HG02884 (cell line): ENCODE results near the gene GPR157.
"Not testable (repeated sequence)": the region's sequence is repeated elsewhere in the genome, so short reads cannot be mapped to it uniquely, and the experiment has no call there.

ENCODE experiments used
- ATAC-seq: cut with Tn5 transposase; IDR thresholded peaks from one replicate; pipeline ENCODE4 v1.9.1; 2021; ENCODE audit warnings: mild to moderate bottlenecking, moderate library complexity; ENCODE audit not compliant: unreplicated experiment

GPR157 gene

DNA sequence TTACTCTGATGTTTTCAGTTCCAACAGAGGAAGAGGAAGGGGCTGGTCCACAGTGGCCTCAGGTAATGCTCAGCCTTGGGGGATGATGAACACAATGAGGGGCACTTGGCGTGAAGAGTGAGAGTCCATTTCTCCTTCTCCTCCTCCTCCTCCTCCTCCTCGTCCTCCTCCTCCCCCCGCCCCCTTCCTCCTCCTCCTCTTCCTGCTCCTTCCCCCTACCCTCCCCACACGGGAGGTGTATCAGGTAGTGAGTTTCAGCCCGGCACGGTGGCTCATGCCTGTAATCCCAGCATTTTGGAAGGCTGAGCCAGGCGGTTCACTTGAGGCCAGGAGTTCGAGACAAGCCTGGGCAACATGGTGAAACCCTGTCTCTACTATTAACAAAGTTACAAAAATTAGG, 17.3 kb upstream of the GPR157 start:
- ATAC-seq, result no peak

- ATAC-seq, result no peak
These were observed 16.8 kb upstream of the GPR157 start for GRCh38 chr1:9145714-9146113.

DNA sequence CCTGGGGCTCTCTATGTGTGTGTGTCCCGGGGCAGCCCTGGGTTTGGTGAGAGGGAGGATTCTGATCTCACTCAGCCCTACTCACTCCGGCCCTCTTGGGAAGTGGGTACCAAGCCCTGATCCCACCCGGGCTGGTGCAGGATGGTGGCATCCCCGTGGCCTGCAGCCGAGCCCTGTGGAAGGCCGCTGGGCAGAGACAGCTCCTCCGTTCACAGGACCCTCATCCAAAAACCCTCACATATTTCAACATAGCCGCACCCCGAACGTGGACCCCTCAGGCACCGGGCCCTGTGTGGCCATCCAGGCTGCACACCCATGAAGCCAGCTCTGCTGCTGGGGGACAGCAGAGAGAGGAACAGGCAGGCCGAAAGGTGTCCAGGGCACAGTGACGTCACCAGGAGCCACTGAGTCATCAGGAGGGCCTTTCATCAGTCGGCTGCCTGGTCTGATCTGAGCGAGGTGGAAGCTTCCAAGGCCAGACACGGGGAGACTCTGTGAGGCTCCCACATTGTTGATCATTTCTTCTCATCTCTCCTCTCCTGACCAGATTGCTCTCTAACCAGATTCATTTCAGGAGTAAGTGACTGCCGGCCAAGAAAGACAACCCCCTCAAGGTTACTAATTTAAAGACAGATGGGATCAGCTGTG, 16.2 kb upstream of the GPR157 start:
- no peak for ATAC-seq

- ATAC-seq, result not testable (repeated sequence)
These were observed 15.6 kb upstream of the GPR157 start for GRCh38 chr1:9144494-9144893.

GRCh38 chr1:9143250-9143649, 14.3 kb upstream of the GPR157 start:
- ATAC-seq, result no peak

DNA sequence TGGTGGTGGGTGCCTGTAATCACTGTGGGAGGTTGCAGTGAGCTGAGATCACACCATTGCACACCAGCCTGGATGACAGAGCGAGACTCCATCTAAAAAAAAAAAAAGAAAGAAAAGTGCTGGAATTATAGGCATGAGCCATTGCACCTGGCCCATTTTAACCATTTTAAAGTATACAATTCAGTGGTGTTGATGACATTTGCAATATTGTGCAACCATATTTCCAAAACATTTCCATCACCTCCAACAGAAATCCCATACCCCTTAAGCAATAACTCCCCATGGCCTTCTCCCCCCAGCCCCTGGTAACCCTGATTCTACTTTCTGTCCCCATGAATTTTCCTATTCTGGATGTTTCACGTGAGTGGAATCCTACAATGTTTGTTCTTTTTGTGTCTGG, 11.0 kb upstream of the GPR157 start:
- ATAC-seq, result no peak

- no peak for ATAC-seq
These were observed 8.0 kb upstream of the GPR157 start for GRCh38 chr1:9136932-9137331.

DNA sequence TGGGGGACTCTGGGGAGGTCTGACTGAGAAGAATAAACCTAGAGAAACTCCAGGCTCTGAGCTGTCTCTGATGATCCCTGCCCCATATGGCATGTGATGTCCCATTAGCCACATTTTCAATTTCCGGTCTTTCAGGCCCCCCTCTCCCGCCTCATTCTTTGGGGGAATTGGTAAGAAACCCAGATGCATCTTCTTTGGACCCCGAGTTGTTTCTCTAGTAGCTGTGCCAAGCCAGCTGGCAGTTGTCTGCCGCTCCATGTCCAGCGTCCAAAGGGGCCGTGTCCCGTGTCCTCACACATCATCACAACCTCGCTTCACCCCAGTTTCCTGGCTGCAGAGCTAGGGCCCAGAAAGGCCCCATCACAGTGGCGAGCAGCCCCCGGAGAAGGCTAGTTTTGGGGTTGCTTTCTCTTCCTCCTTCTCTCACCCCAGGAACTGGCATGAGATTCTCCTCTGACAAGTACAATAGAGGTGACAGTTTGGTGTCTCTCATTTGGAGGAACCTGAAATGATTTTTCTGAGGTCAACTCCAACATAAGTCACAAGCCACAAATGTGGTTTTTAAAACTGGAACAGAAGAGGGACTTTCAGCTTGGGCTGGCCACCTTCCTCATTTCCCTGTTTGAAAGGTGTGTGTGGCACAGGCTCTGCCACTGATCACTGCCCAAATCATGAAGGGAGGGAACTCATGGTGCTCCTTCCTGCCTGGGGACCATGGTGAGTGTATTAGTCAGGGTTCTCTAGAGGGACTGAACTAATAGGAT, 6.4 kb upstream of the GPR157 start:
- no peak for ATAC-seq

- no peak for ATAC-seq
These were observed 5.1 kb upstream of the GPR157 start for GRCh38 chr1:9133870-9134585.

DNA sequence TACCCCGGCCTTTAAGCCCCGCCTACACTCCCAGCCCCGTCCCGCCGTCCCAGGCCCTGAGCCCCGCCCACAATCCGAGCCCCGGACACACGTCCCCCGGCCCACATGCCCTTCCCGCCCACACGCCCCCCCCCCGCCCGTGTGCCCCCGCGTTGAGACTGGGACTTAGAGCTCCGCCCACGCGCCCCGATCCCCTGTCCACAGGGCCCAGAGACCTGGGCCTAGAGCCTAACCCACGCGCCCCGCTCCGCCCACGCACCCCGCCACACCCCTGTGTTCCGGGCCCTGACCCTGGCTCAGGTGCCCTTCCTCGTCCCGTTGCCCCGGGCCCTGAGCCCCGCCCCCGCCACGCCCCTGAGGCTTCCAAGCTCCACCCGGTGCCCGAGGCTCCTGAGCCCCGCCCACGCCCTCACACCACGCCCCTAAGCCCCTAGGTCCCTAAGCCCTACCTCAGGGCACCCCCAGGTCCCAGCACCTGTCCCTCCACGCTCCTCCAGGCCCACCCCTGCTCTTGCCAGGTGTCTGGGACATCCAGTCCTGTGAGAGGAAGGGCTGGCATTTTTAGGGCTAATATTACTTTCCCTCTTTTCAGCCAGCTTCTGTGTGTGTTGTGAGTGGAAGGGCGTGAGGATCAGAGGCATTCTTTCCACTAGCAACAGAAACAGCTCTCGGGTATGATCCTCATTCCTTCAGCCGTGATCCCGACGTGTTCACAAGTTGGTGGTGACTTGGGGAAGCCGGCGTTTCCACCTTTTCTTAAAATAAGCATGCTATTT, 552 bp upstream of the GPR157 start:
- peak; percentile 39 for ATAC-seq

GRCh38 chr1:9128166-9128519, 759 bp downstream of the GPR157 start:
- ATAC-seq, result no peak

GRCh38 chr1:9127395-9128165, 1.3 kb downstream of the GPR157 start:
- ATAC-seq, result no peak

GRCh38 chr1:9126511-9126910, 2.4 kb downstream of the GPR157 start:
- no peak for ATAC-seq

DNA sequence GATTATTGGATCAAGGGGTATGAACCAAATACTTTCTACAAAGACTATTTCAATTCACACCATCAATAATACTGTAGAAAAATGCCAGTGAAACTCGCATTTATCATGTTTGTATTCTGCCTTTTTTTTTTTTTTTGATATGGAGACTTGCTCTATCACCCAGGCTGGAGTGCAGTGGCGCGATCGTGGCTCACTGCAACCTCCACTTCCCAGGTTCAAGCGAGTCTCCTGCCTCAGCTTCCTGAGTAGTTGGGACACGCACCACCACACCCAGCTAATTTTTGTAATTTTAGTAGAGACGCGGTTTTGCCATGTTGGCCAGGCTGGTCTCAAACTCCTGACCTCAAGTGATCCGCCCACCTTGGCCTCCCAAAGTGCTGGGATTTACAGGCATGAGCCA, 3.1 kb downstream of the GPR157 start:
- ATAC-seq, result not testable (repeated sequence)

DNA sequence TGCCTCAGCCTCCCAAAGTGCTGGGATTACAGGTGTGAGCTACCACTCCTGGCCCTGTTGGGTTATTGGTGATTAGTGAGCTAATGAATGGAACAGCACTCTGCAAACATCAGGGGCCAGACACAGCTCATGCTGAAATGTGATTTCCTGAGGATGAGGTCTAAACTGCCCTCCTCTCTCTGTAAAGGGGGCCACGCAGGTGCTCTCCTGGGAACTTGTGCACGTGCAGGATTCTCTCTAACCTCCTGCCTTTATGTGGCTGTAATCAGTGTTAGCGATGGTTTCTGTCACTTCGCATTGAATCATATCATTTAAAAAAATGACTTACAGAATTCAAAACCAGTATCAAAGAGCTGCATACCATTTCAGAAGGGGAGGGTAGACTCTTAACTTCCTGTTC, 3.6 kb downstream of the GPR157 start:
- no peak for ATAC-seq

DNA sequence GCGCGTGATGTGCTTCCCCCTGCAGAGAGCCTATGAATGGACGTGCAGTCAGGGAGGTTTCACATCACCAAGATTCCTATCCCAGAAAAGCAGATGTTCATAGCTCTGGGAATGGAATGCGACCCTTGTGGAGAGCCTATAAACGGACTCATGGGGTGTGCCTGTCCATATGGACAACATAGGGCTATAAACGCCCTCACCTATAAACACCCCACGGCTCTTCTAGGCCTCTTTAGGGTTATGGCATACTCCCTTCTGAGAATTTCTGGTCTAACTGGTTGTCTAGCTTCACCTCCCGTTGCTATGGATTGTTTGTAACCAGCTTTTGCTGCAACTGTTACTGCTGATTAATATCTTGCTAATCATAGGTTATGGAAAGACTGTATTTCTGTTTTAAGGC, 4.5 kb downstream of the GPR157 start:
- not testable (repeated sequence) for ATAC-seq

DNA sequence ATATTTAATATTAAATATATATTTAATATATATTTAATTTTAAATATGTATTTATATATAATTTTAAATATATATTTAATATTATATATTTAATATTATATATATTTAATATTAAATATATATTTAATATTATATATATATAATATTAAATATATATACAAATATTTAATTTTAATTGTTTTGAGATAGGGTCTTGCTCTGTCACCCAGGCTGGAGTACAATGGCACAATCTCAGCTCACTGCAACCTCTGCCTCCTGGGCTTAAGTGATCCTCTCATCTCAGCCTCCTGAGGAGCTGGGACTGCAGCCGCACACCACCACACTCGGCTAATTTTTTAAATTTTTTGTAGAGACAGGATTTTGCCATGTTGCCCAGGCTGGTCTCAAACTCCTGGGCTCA, 5.2 kb downstream of the GPR157 start:
- not testable (repeated sequence) for ATAC-seq

GRCh38 chr1:9121496-9122409, 7.1 kb downstream of the GPR157 start:
- peak; percentile 59 for ATAC-seq

DNA sequence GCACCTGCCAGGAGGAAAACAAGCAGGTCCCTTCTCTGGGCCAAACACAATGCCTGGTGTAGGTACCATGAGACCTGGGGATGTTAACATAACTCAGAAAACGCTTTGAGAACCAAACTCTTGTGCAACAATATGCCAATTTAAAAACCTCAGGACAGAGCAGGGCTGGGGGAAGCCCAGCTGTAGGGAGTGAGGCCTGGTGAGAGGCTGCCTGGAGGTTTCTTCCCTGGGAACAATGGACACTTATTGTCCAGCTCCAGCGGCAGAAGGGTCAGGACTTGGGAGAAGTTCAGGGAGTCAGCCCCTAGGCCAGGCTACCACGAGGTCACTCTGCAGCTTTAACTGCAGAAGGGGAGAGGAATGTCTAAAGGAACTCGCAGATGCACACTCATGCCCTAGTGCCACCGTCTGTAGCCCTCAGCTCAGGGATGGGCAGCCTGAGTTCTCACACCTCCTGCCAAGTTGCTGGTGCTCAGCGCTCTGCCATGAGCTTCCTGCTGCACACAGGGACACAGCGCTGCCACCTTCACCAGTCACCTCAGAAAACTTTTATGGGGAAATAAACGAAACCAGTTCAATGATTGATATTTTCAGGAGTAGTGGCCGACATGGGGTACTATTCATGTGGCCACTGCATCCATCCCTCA, 8.5 kb downstream of the GPR157 start:
- no peak for ATAC-seq
